Lung (tissue), 12 donors: Measurements from ENCODE around the gene MAPK8IP3. TPM values are rescaled to one million over a fixed set of nuclear protein-coding genes. Genes with fewer than 3 reads are reported as not detected.

ENCODE experiments used
- ATAC-seq: fragments of 200-7000 bp; cut with Tn5 transposase; one replicate; pipeline ENCODE4 v1.9.1; 2020; ENCODE audit warnings: moderate number of reproducible peaks; ENCODE audit not compliant: insufficient read depth, low FRiP score
- DNase-seq, 3 donors: peaks; one replicate each; pipeline ENCODE4 v3.0.0-alpha.2; 2013 to 2017
- H3K27ac ChIP-seq, 2 donors: one replicate each; pipeline ENCODE4 v1.5.1; 2013; ENCODE audit warnings: mild to moderate bottlenecking in 2 of 2, moderate library complexity in 2 of 2, control low read depth in 1 of 2, inconsistent platforms in 1 of 2, low read depth in 1 of 2, low read length in 1 of 2
- H3K27me3 ChIP-seq, 3 donors: one replicate each; pipeline ENCODE4 v1.5.1; 2013; ENCODE audit warnings: low read length in 2 of 3; ENCODE audit not compliant: control insufficient read depth in 3 of 3, insufficient read depth in 3 of 3
- H3K36me3 ChIP-seq, 4 donors: one replicate each; pipeline ENCODE4 v1.5.1; 2013; ENCODE audit warnings: low read length in 4 of 4, mild to moderate bottlenecking in 1 of 4, moderate library complexity in 1 of 4; ENCODE audit not compliant: control insufficient read depth in 4 of 4, insufficient read depth in 4 of 4
- H3K4me1 ChIP-seq, 5 donors: one replicate each; pipeline ENCODE4 v1.5.1; 2013; ENCODE audit warnings: low read length in 5 of 5, mild to moderate bottlenecking in 2 of 5, moderate library complexity in 1 of 5; ENCODE audit not compliant: control insufficient read depth in 5 of 5, insufficient read depth in 5 of 5
- H3K4me3 ChIP-seq: one replicate; pipeline ENCODE4 v1.5.1; 2013; ENCODE audit warnings: mild to moderate bottlenecking, control low read depth, moderate library complexity
- H3K9ac ChIP-seq, 2 donors: one replicate each; pipeline ENCODE4 v1.5.1; 2013; ENCODE audit warnings: low read length in 2 of 2, control low read depth in 1 of 2; ENCODE audit not compliant: insufficient read depth in 1 of 2
- H3K9me3 ChIP-seq, 4 donors: one replicate each; pipeline ENCODE4 v1.5.1; 2013; ENCODE audit warnings: low read length in 3 of 4, mild to moderate bottlenecking in 1 of 4, moderate library complexity in 1 of 4; ENCODE audit not compliant: control insufficient read depth in 4 of 4, insufficient read depth in 3 of 4
- CTCF ChIP-seq: IDR thresholded peaks from 2 replicates; pipeline ENCODE4 v1.5.1; 2012; ENCODE audit warnings: mild to moderate bottlenecking; ENCODE audit errors: control extremely low read depth, extremely low read depth
- WGBS, 2 donors: extraction: QIAGEN DNeasy Blood & Tissue Kit; methylation state at CpG; one replicate each; pipeline ENCODE4 v1.1.7; 2013; 5-methylcytosine and 5-hydroxymethylcytosine counted together
- polyA plus RNA-seq, 2 donors: library from polyadenylated mRNA; stranded (reverse); fragments of 200-250 nt; gene quantifications; one replicate each; pipeline ENCODE4 v1.2.1, GENCODE V29; 2013
- total RNA-seq, 2 donors: library from RNA; depleted of rRNA in 1 of 2; stranded (reverse); fragments of >200 nt in 1 of 2; gene quantifications; one replicate each; pipeline ENCODE4 v1.2.1, GENCODE V29; 2014 to 2021
- donor health status: control.
- donor health status: control.
- donor health status: Bipolar disorder and iron deficiency.
- donor health status: healthy.
- donor health status: DM: yes; HTN: yes; CAD: no.

Gene MAPK8IP3
- total and polyA plus RNA-seq, 4 donors = 40.3 to 76.7 (median 63.6) TPM

- DNase-seq (no peak), ATAC-seq (no peak)
- H3K36me3 ChIP-seq = peaks cover 3 to 46% (median 11%) of the 10 kb centered on the region in 4 donors
- H3K9me3 ChIP-seq = no peaks in the 10 kb centered on the region
- no peak for TF ChIP-seq CTCF
- no peak overlapping the region for H3K9ac ChIP-seq
- H3K27me3 ChIP-seq = no peaks in the 10 kb centered on the region
- peaks cover 0 to 4% (median 0%) of the 10 kb centered on the region in 5 donors for H3K4me1 ChIP-seq
- 97 to 98% methylated on average over 32 of the region's 32 CpGs for WGBS, 2 donors
- no peak overlapping the region for H3K27ac ChIP-seq
- no peak overlapping the region for H3K4me3 ChIP-seq
Observed at GRCh38 chr16:1726661-1727502, 20.9 kb downstream of the MAPK8IP3 start.

GRCh38 chr16:1727651-1728624 is 21.9 kb downstream of the MAPK8IP3 start:
- no peak overlapping the region for H3K27ac ChIP-seq
- ATAC-seq (no peak), DNase-seq (no peak)
- H3K36me3 ChIP-seq = peaks cover 3 to 57% (median 13%) of the 10 kb centered on the region in 4 donors
- no peaks in the 10 kb centered on the region for H3K9me3 ChIP-seq
- no peak overlapping the region for H3K4me3 ChIP-seq
- 95 to 96% methylated on average over 35 to 37 of the region's 37 CpGs for WGBS, 2 donors
- no peak for TF ChIP-seq CTCF
- H3K27me3 ChIP-seq = no peaks in the 10 kb centered on the region
- no peaks in the 10 kb centered on the region for H3K4me1 ChIP-seq
- no peak overlapping the region for H3K9ac ChIP-seq

- Histone ChIP-seq H3K36me3 (peaks cover 3 to 68% (median 14%) of the 10 kb centered on the region in 4 donors), H3K27ac (no peak overlapping the region)
Observed at GRCh38 chr16:1729026-1729425, 23.0 kb downstream of the MAPK8IP3 start.

More at GRCh38 chr16:1729026-1729425, 23.0 kb downstream of the MAPK8IP3 start:
- no peak for DNase-seq
- ATAC-seq = no peak
- WGBS, 2 donors = 97 to 98% methylated on average over 18 of the region's 18 CpGs
- Histone ChIP-seq H3K9ac (no peak overlapping the region), H3K4me3 (no peak overlapping the region), H3K9me3 (no peaks in the 10 kb centered on the region), H3K27me3 (no peaks in the 10 kb centered on the region), H3K4me1 (no peaks in the 10 kb centered on the region)
- no peak for TF ChIP-seq CTCF
